ENCODE results near the gene POU2F2.
"Not testable (repeated sequence)": the region's sequence is repeated elsewhere in the genome, so short reads cannot be mapped to it uniquely, and the experiment has no call there.

POU2F2 gene

GRCh38 chr19:42051166-42052115 is 80.8 kb downstream of the POU2F2 start:
- DNase-seq (ENCODE audit: low read depth): no peak
- no peak for TF ChIP-seq CTCF (IDR thresholded peaks at IDR 0.05; ENCODE audit: low read length, missing control alignments)
- H3K4me3 ChIP-seq (replicated peaks; ENCODE audit: low read depth, low read length): no peak overlapping the region

- no peak for TF ChIP-seq CTCF (IDR thresholded peaks at IDR 0.05; ENCODE audit: low read length, missing control alignments)
- H3K4me3 ChIP-seq (replicated peaks; ENCODE audit: low read depth, low read length): no peak overlapping the region
- DNase-seq (ENCODE audit: low read depth): no peak
Measured at GRCh38 chr19:42048992-42049391, 83.3 kb downstream of the POU2F2 start.

- no peak for TF ChIP-seq CTCF (IDR thresholded peaks at IDR 0.05; ENCODE audit: low read length, missing control alignments)
- no peak for DNase-seq (ENCODE audit: low read depth)
- H3K4me3 ChIP-seq (replicated peaks; ENCODE audit: low read depth, low read length): no peak overlapping the region
Measured at GRCh38 chr19:42045575-42045974, 86.7 kb downstream of the POU2F2 start.

GRCh38 chr19:42042455-42043170 is 89.6 kb downstream of the POU2F2 start:
- H3K4me3 ChIP-seq (replicated peaks; ENCODE audit: low read depth, low read length): no peak overlapping the region
- no peak for DNase-seq (ENCODE audit: low read depth)
- TF ChIP-seq CTCF (IDR thresholded peaks at IDR 0.05; ENCODE audit: low read length, missing control alignments): no peak

- not testable (repeated sequence) for DNase-seq (ENCODE audit: low read depth); H3K4me3 ChIP-seq (replicated peaks; ENCODE audit: low read depth, low read length)
Measured at GRCh38 chr19:42040491-42040890, 91.8 kb downstream of the POU2F2 start.

GRCh38 chr19:42040031-42040430 is 92.2 kb downstream of the POU2F2 start:
- no peak for TF ChIP-seq CTCF (IDR thresholded peaks at IDR 0.05; ENCODE audit: low read length, missing control alignments)
- no peak overlapping the region for H3K4me3 ChIP-seq (replicated peaks; ENCODE audit: low read depth, low read length)
- DNase-seq (ENCODE audit: low read depth): no peak

GRCh38 chr19:42038666-42039065 is 93.6 kb downstream of the POU2F2 start:
- TF ChIP-seq CTCF (IDR thresholded peaks at IDR 0.05; ENCODE audit: low read length, missing control alignments): no peak
- DNase-seq (ENCODE audit: low read depth): no peak
- H3K4me3 ChIP-seq (replicated peaks; ENCODE audit: low read depth, low read length): no peak overlapping the region
